SK-N-SH treated with all-trans-retinoic acid at 6 μM for 48 hours (cell line): Measurements from ENCODE around the gene ANKRD26.

ENCODE experiments used
- ARNTL ChIP-seq: fragments of 450-650 bp; formaldehyde crosslinking; IDR thresholded peaks from 2 replicates; pipeline ENCODE4 v1.5.0; 2020; ENCODE audit warnings: low read depth, mild to moderate bottlenecking, moderate library complexity, borderline replicate concordance
- ZNF565 ChIP-seq: fragments of 450-650 bp; formaldehyde crosslinking; conservative IDR thresholded peaks from 2 replicates; pipeline ENCODE4 v1.5.0; 2020; ENCODE audit warnings: low read depth, mild to moderate bottlenecking, moderate library complexity
- TF ChIP-seq, protein P1 (sequence below): fragments of 250-450 bp; sonication (Bioruptor Pico); IDR thresholded peaks from 2 replicates; pipeline ENCODE4 v1.5.1; 2020; ENCODE audit warnings: low read depth, mild to moderate bottlenecking, moderate library complexity

DNA sequence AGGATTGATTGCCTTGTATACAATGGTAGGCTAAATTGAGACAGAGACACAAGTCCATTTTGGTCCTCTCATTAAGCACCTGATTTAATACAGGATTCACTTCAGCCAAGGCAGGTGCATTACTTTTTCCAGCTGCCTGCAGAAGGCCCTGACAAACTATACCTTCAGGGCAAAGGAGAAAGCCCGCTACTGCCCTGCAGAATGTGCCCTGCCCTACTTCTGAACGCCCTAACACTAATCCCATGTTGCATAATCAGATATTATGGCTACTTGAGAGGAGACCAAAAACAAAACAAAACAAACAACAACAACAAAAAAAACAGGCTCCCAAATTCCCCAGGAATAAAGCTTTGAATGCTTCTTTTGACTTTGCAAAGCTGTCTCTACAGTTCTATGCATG is 122.7 kb downstream of the ANKRD26 start:
- TF ChIP-seq, protein P1, sequence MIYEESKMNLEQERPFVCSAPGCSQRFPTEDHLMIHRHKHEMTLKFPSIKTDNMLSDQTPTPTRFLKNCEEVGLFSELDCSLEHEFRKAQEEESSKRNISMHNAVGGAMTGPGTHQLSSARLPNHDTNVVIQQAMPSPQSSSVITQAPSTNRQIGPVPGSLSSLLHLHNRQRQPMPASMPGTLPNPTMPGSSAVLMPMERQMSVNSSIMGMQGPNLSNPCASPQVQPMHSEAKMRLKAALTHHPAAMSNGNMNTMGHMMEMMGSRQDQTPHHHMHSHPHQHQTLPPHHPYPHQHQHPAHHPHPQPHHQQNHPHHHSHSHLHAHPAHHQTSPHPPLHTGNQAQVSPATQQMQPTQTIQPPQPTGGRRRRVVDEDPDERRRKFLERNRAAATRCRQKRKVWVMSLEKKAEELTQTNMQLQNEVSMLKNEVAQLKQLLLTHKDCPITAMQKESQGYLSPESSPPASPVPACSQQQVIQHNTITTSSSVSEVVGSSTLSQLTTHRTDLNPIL (CRISPR knock-in tag), result no peak
- TF ChIP-seq ZNF565 (CRISPR knock-in tag), result no peak
- no peak for TF ChIP-seq ARNTL
